ENCODE results near the gene HCN1. TPM values are rescaled to one million over a fixed set of nuclear protein-coding genes. Genes with fewer than 3 reads are reported as not detected.
"Not testable (repeated sequence)": the region's sequence is repeated elsewhere in the genome, so short reads cannot be mapped to it uniquely, and the experiment has no call there.

The HCN1 gene
- total RNA-seq, 2 donors from 2014 or later: 0.52 to 3.0 TPM

DNA sequence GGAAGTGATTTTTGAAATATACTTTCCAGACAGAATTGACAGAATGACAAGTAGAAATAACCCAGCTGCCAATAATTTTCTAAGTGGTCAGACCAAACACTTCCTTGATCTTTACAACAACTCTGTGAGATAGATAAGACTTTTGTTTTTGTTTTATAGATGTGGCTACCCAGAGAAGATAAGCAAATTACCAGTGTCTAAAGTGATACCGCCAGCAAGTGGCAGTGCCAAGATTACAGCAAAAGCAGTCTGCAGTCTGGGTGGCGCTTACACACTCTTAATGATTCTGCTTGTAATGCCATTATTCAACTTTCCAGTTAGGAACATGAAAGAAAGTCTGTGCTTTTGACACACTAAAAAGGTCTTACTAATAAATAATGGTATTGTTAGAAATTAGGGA lies 92.1 kb downstream of the HCN1 start:
- no peaks in the 10 kb centered on the region for H3K9me3 ChIP-seq
- ATAC-seq (no peak), DNase-seq (peak in 1 of 4 donors; percentile 43)
- TF ChIP-seq, protein P1, sequence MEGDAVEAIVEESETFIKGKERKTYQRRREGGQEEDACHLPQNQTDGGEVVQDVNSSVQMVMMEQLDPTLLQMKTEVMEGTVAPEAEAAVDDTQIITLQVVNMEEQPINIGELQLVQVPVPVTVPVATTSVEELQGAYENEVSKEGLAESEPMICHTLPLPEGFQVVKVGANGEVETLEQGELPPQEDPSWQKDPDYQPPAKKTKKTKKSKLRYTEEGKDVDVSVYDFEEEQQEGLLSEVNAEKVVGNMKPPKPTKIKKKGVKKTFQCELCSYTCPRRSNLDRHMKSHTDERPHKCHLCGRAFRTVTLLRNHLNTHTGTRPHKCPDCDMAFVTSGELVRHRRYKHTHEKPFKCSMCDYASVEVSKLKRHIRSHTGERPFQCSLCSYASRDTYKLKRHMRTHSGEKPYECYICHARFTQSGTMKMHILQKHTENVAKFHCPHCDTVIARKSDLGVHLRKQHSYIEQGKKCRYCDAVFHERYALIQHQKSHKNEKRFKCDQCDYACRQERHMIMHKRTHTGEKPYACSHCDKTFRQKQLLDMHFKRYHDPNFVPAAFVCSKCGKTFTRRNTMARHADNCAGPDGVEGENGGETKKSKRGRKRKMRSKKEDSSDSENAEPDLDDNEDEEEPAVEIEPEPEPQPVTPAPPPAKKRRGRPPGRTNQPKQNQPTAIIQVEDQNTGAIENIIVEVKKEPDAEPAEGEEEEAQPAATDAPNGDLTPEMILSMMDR (IDR thresholded peaks at IDR 0.05): no peak
- no peak for TF ChIP-seq POLR2A (IDR thresholded peaks at IDR 0.05)
- H3K36me3 ChIP-seq (replicated peaks in 1 of 2; ENCODE audit: insufficient read depth in 1 of 2, low read depth in 2 of 2): no peaks in the 10 kb centered on the region
- H3K27me3 ChIP-seq: no peaks in the 10 kb centered on the region
- intact Hi-C loops (cut with DNase I): no loop called here
- no peak overlapping the region for H3K27ac ChIP-seq
- 29 to 31% methylated on average over 2 of the region's 2 CpGs for WGBS, 2 donors
- H3K4me3 ChIP-seq: no peak overlapping the region
- no peaks in the 10 kb centered on the region for H3K4me1 ChIP-seq

DNA sequence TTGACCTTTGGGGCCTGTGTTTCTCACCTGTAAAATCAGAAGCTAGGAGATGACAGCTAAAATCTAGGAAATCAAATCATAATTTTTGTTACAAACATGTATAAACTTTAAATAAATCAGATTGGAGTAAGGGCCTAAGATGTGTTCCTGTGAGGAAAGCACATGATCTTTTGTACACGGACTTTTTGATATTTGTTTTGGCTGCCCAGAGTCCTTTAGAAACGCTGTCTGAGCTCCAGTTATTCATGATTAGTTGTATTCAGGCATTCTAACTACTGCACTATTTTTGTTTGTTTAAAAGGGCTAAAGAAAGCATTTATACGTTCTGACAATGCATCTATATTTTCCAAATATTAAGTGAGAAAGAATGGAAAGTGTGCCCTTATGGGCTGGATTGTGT lies 94.8 kb downstream of the HCN1 start:
- Histone ChIP-seq H3K4me3 (no peak overlapping the region), H3K4me1 (peaks cover 6% of the 10 kb centered on the region), H3K27me3 (no peaks in the 10 kb centered on the region), H3K36me3 (replicated peaks in 1 of 2; ENCODE audit: insufficient read depth in 1 of 2, low read depth in 2 of 2) (no peaks in the 10 kb centered on the region), H3K9me3 (no peaks in the 10 kb centered on the region), H3K27ac (no peak overlapping the region)
- intact Hi-C loops (cut with DNase I): no loop called here
- WGBS, 2 donors: 25 to 26% methylated on average over 3 of the region's 3 CpGs
- TF ChIP-seq, protein P1 (IDR thresholded peaks at IDR 0.05): no peak
- no peak for TF ChIP-seq POLR2A (IDR thresholded peaks at IDR 0.05)
- DNase-seq (no peak), ATAC-seq (no peak)

DNA sequence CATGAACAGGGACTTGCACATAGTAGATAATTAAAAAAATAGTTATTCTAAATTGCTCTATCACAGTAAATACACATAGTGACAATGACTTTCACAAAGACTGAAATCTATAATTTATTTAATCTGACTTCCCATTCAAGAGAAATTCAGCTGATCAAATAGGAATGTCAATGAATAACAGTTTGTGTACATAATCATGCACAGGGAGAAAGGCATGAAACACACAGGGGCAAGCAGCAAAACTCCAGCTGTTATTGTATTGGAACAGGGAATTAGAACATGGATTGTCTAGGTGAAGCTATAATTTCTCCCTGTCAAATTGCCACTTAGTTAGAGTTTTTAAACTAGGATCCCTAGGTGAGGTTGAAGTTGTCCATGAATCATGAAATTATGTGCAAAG lies 99.9 kb downstream of the HCN1 start:
- no peak overlapping the region for H3K4me3 ChIP-seq
- intact Hi-C loops (cut with DNase I): no loop called here
- H3K36me3 ChIP-seq (replicated peaks in 1 of 2; ENCODE audit: insufficient read depth in 1 of 2, low read depth in 2 of 2): no peaks in the 10 kb centered on the region
- no peaks in the 10 kb centered on the region for H3K27me3 ChIP-seq
- peak overlapping the region in 2 of 4 donors; percentile 26 to 35 for H3K27ac ChIP-seq
- DNase-seq (peak in 1 of 4 donors; percentile 39), ATAC-seq (peak; percentile 58)
- no peaks in the 10 kb centered on the region for H3K9me3 ChIP-seq
- TF ChIP-seq, protein P1 (IDR thresholded peaks at IDR 0.05): no peak
- no peak for TF ChIP-seq POLR2A (IDR thresholded peaks at IDR 0.05)
- peaks cover 11% of the 10 kb centered on the region for H3K4me1 ChIP-seq

DNA sequence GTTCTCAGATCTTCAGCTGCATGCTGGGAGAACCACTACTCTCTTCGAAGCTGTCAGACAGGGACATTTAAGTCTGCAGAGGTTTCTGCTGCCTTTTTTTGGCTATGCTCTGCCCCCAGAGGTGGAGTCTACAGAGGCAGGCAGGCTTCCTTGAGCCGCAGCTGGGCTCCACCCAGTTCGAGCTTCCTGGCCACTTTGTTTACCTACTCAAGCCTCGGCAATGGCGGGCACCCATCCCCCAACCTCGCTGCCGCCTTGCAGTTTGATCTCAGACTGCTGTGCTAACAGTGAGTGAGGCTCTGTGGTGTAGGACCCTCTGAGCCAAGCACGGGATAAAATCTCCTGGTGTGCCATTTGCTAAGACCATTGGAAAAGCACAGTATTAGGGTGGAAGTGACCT lies 110.2 kb downstream of the HCN1 start:
- WGBS, 2 donors: 65 to 72% methylated on average over 5 to 7 of the region's 8 CpGs
- H3K27ac ChIP-seq; intact Hi-C loops (cut with DNase I); DNase-seq; H3K36me3 ChIP-seq (replicated peaks in 1 of 2; ENCODE audit: insufficient read depth in 1 of 2, low read depth in 2 of 2); H3K9me3 ChIP-seq; H3K4me3 ChIP-seq; H3K27me3 ChIP-seq; H3K4me1 ChIP-seq; ATAC-seq: not testable (repeated sequence)

DNA sequence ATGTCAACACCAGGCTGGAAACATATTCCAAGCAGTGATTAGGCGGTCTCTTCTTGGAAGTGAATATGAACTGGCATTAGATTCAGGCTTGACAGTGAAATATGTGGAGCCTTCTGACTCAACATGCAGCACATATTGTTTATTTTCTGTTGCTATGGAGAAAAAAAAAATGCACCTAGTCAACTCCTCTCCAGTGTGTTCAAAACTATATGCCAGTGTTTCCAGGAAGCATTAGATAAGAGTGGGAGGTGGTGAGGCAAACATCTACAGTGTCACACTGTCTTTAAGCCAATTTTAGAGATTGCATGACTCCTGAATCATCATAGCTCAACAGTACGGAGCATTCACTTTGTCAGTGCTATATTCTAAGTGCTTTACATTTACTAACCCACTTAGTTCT lies 117.9 kb downstream of the HCN1 start:
- peak in 1 of 4 donors; percentile 27 for DNase-seq
- Histone ChIP-seq H3K9me3 (peaks cover 0 to 5% (median 0%) of the 10 kb centered on the region in 3 donors), H3K36me3 (replicated peaks in 1 of 2; ENCODE audit: insufficient read depth in 1 of 2, low read depth in 2 of 2) (no peaks in the 10 kb centered on the region)

More for the DNA sequence above, 117.9 kb downstream of the HCN1 start:
- peak; percentile 85 for ATAC-seq
- H3K27ac ChIP-seq: no peak overlapping the region
- no peaks in the 10 kb centered on the region for H3K27me3 ChIP-seq
- no peaks in the 10 kb centered on the region for H3K4me1 ChIP-seq
- intact Hi-C loops (cut with DNase I): no loop called here
- 64 to 65% methylated on average over 2 of the region's 2 CpGs for WGBS, 2 donors
- no peak overlapping the region for H3K4me3 ChIP-seq
- no peak for TF ChIP-seq POLR2A (IDR thresholded peaks at IDR 0.05)
- TF ChIP-seq, protein P1 (IDR thresholded peaks at IDR 0.05): no peak
